HG03045 (cell line): ENCODE data around the gene GRK6.
"Not testable (repeated sequence)": the region's sequence is repeated elsewhere in the genome, so short reads cannot be mapped to it uniquely, and the experiment has no call there.

ENCODE experiments used
- ATAC-seq: cut with Tn5 transposase; IDR thresholded peaks from one replicate; pipeline ENCODE4 v1.9.1; 2021; ENCODE audit warnings: mild to moderate bottlenecking, moderate library complexity; ENCODE audit not compliant: unreplicated experiment

GRK6 gene

DNA sequence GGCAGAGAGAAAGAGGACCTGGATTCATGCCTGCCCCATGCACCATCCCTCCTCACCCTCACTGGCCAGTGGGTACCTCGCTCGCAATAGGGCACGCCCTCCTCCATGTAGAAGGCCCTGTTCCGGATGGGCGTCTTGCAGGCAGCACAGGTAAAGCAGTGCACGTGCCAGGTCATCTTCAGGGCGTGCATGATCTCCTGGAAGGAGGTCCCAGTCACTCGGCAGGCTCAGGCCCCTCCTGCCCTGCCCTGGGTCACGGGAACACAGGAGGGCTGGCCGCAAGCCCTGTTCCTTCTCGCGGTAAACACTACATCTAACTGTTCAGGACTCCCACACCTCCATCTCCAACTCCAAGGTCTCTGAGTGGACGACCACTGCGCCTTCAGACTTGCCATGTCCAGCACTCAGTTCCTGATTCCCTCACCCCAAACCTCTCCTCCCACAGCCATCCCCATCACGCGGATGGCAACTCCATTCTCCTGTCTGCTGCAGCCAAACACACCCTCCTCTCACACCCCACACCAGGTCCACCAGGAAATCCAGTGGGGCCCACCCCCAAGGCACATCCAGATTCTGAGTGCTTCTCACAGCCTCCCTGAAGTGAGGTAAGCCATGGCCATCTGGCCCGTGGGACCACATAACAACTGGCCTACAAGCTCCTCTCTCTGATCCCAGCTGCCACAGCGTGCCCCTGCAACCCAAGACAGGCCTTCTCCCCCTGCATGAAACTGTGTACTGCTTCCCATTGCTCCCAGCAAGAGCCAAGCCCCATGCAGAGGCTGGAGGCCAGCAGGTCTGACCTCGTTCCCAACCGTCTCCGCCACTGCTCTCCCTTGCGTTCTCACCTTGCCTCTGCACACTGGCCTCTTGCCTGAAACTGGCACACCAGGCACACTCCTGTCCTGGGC lies 57.8 kb downstream of the GRK6 start:
- no peak for ATAC-seq

DNA sequence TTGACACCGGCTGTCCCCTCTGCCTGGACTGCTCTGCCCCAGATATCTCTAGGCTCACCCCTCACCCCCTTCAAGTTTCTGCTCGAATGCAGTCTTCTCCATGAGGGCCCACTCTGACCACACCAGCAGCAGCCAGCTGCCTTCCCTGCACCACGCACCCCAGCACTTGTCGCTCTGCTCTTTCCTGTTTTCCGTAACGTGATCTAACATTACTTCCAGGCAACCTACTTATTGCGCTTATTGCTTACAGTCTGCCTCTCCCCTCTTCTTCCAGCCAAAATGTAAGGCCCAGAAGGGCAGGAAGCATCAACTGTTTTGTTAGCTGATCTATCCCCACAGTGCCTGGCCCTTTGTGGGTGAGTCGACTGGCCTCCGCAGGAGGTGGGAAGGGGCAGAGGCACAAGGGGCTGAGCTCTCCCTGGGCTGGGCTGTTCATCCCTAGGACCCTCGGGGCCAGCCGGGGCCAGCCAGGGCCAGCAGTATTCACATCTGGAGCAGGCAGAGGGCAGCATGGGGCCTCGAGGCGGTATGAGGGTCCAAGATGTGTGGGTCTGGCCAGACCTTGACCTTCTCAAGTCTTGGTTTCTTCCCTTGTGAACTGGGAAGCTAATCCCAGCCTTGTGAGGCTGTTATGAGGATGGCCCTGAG lies 58.5 kb downstream of the GRK6 start:
- no peak for ATAC-seq

DNA sequence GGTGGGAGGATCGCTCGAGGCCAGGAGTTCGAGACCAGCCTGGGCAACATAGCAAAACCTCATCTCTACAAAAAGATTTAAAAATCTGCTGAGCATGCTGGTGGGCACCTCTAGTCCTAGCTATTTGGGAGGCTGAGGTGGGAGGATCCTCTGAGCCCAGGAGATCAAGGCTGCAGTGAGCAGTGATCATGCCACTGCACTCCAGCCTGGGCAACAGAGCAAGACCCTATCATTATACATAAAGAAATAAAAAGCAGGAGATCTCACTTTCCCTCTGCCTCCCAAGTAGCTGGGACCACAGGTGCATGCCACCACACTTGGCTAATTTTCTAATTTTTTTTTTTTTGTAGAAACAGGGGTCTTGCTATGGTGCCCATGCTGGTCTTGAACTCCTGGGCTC lies 59.3 kb downstream of the GRK6 start:
- ATAC-seq: not testable (repeated sequence)

DNA sequence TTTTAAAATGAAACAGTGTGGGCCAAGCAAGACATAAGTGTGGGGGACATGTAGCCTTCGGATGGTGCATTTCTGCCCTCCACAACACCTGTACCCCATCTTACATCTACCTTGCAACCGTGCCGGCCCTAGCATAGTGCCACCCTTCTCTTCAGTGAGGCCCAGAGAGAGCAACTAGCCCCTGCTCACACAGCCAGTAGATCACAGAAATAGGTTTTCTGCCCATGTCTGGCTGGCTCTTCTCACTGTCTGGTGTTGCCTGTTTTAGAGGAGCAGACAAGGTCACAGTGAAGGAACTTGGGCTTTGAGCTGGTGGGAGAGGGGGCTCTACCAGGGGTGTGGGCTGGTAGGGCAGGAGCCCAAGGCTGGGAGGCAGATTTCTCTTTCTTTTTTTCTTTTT lies 59.8 kb downstream of the GRK6 start:
- ATAC-seq: no peak

DNA sequence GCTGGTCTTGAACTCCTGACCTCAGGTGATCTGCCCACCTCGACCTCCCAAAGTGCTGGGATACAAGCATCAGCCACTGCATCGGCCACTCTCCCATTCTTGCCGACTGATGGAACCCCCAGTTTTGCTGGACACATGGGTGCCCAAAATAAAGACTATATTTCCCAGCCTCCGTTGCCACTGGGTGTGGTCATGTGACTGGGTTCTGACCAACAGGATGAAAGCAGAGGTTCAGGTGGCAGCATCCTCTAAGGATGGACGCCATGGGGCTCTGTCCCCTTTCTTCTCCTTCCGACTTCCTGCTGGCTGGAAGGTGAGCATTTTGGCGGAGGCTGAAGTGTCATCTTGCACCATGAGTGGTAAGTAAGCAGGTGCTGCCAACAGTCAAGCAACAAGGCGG lies 60.7 kb downstream of the GRK6 start:
- ATAC-seq: no peak

DNA sequence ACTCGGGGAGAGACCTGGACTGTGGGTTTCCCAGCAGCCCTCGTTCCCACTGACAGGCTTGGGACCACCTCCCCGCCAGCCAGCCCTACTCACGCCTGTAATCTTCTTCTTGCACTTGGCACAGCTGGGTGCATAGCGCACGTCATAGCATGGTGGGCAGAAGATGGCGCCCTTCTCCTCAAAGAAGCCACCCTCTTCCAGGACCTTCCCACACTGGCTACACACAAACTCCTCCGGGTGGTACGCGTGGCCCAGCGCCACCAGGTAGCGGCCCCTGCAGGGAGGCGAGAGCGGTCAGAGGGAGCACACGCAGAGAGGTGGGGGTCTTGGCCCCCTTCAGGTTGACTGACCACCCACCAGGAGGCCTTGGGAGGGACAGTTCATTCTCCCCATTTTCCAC lies 61.5 kb downstream of the GRK6 start:
- no peak for ATAC-seq

DNA sequence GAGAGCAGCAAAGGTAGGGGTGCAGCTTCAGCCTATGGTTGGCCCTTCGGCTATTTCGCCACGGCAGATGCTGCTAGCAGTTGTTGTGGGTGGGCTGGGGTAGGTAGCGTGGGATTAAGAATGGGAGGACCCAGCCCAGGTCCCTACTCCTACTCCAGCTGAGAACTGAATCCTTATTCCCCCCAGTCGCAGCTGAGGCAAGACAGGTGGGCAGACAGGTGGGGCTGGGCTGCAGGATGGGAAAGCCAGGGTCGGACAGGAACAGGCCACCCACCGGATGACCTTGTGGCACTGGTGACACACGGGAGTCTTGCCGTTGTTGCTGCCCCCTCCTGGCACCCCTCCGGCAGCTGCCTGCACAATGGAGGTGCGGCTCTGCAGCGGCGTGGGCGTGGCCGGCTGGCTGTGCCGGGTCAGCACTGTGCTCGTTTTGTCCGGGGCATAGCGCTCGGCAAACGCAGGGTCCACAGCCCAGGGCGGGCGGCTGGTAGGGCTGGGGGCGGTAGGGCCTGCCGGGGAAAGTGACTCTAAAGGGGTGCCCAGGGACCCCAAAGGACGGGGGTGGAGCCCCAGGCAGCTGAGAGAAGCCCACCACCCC lies 62.7 kb downstream of the GRK6 start:
- no peak for ATAC-seq

DNA sequence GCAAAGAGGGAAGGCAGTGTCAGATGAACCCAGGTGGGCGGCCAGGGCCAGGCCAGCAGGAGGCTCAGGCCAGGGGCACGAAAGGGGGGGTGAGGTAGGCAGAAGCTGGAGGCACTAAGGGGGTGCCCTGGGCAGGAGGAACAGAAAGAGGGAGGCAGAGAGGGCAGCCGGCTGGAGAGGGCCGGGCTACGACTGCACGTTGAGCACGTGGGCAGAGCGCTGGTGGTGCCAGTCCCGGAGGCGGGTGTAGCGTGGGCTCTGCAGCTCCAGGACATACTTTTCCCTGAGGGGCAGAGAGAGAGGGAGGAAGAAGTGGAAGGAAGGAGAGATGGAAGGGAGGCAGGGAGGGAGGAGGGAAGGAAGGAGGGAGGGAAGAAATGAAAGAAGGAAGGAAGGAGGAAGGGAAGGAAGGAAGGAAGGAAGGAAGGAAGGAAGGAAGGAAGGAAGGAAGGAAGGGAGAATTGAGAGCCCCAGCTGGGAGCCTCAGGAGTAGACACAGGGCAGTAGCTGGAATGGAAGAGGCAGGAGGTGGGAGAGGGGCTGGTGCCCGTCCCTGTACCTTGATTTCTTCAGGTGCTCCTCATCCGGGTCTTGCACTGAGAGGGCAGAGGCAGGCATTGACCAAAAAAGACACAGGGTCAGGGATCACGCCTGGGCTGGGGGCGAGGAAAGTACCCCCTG lies 64.0 kb downstream of the GRK6 start:
- ATAC-seq: no peak

DNA sequence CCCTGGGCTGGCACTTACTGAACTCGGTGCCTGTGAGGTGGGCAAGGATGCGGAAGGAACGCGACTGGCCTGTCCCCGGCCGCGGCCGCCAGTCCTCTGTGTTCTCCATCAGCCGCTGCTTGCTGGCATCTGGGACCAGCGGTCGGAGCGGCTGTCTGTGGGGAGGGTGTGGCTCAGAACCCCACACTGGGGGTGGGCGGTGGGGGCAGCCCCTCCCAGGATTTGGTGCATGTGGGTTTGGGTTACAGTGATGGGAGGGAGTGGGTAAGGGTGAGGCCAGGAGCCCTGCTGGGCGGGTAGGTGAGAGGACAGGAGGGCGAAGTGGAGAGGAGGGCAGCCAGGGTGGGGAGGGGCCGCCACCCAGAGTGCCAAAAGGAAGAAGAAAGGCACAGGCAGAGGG lies 64.5 kb downstream of the GRK6 start:
- ATAC-seq: no peak

DNA sequence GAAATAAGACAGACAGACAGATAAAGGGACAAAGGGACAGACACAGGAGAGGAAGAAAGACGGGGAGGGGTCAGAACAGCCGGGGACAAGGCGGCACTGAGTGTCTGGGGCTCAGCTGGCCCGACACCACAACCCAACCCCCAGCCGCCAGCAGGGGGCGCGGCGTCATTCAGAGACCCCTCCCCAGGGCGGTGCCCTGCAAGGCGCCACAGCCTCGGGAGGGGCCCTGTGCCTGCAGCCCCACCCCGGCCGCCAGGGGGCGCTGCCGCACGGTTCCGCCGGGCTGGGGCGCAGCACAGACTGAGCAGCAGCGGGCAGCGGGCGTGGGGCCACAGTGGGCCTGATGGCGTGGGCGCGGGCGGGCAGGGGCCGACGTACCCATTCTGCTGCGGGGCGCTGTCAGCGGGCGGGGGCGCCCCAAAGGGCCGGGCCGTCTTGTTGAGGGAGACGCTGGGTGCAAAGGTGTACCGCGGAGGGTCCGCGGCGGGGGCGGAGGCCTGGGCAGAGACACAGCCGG lies 65.0 kb downstream of the GRK6 start:
- no peak for ATAC-seq

DNA sequence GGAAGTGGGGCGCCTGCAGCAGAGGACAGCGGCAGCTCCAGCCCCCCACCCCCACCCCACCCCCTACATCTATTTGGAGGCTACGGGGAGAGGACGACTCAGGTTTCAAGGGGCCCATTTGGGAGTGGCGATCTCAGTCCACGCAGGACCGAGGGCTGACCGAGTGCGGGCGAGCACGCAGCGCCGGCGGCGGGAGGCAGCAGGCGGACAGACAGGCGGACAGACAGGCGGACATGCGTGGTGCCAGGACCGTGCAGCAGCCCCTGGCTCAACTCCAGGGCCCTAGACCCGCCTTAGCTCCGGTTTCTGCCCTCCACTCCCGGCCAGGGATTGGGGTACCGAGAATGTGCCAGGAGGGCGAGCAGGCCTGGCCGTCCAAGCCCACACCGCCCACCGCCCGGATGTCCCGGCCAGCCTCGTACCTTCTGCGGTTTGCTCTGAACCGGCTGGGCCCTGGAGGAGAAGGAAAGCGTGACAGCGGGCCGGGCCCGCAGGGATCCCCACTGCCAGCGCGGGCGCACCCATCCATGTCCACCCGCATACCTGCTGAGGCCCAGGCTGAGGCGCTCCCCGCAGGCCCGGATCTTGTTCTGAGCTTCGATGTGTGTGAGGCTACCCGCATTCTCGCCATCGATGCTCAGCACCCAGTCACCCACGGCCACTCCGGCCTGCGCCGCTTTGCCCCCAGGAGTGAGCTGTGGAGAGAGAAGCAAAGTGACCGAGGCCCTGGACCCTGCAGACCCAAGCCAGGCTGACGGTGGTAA lies 65.7 kb downstream of the GRK6 start:
- no peak for ATAC-seq
